SK-MEL-5 (cell line): ENCODE measurements around the gene KCNT2. TPM values are rescaled to one million over a fixed set of nuclear protein-coding genes. Genes with fewer than 3 reads are reported as not detected.
"Not testable (repeated sequence)": the region's sequence is repeated elsewhere in the genome, so short reads cannot be mapped to it uniquely, and the experiment has no call there.

Experiments used
- DNase-seq: peaks from one replicate; pipeline ENCODE4 v3.0.0-alpha.2; 2016; ENCODE audit warnings: low read depth, low spot score
- in situ Hi-C: cut with HindIII; loops from 2 replicates; pipeline ENCODE4 v1.10.0; 2016; ENCODE audit warnings: low sequenced_read_pairs, high pct_unique_total_duplicates, low pct_unique_long_range_greater_than_20kb
- total RNA-seq: library from RNA; depleted of rRNA; stranded (reverse); fragments of >200 nt; shearing (Covaris generic); gene quantifications from 2 replicates; pipeline ENCODE4 v1.2.3, GENCODE V29; 2014

Gene KCNT2
- total RNA-seq, 1 experiment from 2014 or later, result not detected

DNA sequence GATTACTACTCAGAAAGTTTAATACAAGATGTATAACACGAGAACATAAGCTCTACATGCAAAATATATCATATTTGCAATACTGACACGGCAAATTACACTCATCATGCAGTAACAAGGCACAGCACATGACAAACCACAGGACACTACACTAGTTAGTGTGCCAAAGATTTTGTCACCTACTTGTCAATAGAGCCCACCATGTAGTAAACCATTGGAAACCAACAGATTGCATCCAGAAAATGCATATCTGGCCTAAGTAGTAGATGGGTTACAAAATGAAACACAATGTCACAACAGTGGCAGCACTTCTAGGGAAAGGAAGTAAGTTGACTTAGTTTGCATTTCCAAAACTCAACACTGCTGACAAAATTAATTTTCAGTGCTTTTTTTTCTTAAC, 288.9 kb downstream of the KCNT2 start:
- no peak for DNase-seq
- in situ Hi-C loops, result no loop called here

DNA sequence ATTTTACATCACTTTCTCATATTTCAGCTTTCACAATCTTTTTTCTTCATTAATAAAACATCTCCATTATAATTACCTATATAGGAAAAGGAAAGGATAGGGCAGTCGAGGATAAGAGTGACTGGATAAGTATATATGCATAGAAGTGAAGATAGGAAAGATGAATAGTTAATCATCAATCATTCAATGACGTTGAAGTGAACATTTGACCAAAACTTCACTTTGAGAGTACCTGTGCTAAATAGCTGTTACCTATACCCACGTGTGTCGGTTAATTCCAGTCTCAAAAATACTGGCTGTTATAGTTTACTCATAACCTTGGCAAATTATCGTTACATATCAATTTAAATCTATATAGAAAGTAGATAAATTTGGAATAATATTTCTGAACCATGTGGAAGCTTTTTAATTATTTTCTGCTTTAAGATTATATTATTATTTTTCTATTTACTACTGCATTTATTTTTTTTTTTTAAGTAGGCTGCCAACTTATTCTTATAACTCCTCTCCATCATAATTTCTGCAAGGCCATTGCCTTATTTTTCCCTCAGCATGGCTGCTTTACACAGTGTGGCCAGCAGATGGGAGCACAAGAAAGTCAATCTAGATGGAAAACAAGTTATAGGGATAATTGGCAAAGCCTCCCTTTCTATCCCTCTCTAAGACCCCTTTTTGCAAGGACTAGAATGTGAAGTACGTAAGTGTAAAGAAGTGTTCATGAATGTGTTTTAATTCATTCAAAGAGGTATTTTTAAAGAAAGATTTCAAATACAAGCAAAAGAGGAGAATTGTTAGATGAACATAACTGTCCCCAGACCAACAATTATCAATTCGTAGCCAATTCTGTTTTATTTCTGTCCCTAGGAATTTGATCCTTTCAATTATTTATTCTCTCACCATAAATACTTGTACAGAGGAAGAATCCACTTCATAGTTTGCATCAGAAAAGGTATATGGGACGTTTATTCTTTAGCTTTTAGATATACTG, 290.4 kb downstream of the KCNT2 start:
- peak; percentile 67 for DNase-seq
- in situ Hi-C loops, result no loop called here

DNA sequence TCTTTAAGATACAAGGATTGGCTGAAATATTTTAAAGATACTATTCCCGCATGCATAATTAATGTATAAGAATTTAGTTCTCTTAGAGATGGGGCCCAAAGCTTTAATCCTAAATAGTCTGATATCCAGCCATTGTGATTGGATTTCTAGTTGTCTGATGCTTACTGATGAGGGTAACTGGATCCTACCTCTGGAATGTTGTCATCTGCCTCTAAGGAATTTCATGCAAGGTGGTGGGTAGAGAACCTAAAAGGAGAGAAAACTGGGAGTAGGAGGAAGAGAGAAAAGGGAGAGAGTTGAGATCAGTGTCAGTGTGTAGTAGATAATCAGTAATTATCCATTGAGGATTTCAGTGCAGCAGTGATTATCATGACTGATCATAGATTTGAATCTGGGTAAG, 295.5 kb downstream of the KCNT2 start:
- in situ Hi-C loops, result no loop called here

DNA sequence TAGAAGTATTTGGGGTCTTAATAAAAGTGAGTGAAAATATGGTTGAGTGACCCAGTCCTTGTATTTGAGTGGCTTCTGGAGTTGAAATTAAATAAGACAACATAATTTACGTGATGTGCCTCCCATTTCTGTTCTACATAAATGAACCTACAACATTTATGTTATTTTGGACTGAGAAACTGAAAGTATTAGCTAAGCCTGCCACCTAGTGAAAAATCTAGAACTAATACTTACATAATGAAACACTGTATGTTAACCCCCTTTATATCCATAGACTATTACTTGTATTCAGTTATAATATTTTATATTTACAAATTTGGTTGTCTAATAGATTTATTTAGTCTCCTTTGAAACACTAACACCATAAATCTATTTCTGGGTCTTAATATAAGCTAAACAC, 298.9 kb downstream of the KCNT2 start:
- in situ Hi-C loops, result no loop called here
- DNase-seq, result peak; percentile 55

More for the DNA sequence above, 295.5 kb downstream of the KCNT2 start:
- no peak for DNase-seq

DNA sequence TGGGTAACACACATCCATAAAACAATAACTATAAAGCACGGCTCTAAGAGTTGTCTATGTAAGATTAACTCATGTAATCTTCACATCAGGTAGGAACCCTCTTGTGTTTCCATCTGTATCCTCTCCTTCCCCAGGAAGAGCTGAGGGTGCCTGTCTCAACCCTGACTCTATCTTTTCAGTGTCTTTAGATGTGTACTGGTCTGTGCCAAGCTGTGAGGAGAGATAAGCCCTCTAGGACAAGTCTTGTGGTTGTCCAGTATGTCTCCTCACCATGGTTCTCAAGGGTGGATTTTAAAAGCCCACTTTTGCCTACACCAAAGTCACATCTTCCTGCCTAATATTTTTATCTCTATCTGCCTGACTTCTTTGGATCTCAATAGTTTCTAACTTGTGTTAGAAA, 300.1 kb downstream of the KCNT2 start:
- DNase-seq, result no peak
- in situ Hi-C loops, result no loop called here

DNA sequence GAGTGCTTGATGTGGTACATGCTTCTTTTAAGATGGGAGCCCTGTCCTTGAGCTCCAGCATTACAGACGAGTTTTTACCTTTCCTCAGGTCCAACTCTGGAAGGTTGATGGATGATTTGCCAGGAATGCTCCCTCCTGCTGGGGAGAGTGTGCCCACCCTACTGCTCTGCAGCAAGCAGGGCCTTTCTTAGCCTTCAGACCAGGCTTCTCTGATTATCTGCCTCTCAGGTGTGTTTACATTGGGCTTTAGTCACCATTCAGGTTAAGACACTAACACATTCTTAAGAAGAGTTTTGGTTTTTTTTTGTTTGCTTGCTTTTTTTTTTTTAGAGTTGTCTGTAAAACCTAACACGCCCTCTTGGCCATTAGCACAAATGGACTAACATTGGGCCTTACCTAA, 301.8 kb downstream of the KCNT2 start:
- DNase-seq, result no peak
- in situ Hi-C loops, result no loop called here

DNA sequence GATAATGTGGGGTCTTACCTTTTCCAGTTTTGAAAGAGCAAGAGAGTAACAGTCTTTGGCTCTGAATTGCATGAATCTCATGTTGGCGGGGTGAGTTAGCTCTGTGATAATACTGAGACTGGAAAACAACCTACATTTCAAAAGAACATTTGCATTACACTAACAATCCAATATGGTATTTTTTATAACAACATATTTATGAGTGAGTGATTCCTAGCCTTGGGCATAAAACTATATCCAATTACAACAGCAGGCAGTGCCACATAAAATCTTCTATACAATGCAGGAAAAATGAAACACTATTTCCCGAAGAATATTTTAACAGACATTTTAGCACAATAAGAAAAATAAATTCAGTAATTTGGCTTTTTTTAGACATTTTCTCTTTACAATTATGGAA, 303.0 kb downstream of the KCNT2 start:
- in situ Hi-C loops, result no loop called here
- DNase-seq, result no peak

DNA sequence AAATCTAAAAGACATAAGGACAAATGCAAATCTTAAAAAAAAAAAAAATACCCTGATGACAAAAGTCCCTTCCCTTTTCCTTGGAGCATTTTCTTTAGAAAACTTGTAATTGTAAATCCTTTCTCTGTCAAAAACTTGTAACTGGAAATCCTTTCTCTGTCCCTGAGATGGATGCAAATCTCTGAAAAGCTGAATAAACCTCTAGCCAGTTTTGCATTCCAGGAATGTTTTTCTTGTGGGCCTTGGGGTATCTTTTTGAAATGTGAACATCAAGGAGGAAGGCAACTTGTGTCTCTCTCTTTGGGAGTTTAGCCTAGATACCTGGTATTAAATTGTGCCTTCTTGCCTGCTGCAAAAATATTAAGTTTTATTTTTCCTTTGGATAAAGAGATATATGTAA, 305.3 kb downstream of the KCNT2 start:
- no peak for DNase-seq
- in situ Hi-C loops, result no loop called here

DNA sequence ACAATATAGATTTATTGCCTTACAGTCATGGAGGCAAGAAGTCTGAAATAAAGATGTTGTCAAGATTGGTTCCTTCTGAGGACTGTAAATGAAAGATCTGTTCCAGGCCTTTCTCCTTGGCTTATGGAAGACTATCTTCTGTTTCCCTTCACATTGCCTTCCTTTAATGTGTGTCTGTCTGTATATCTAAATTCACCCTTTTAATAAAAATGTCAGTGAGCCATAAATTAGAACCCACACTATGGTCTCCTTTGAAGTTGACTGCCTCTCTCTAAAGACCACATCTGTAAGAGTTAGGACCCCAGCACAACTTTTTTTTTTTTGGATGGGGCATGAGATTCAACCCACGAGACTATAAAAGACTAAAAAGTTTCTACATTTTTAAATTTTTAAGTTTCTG, 305.8 kb downstream of the KCNT2 start:
- in situ Hi-C loops, result no loop called here

DNA sequence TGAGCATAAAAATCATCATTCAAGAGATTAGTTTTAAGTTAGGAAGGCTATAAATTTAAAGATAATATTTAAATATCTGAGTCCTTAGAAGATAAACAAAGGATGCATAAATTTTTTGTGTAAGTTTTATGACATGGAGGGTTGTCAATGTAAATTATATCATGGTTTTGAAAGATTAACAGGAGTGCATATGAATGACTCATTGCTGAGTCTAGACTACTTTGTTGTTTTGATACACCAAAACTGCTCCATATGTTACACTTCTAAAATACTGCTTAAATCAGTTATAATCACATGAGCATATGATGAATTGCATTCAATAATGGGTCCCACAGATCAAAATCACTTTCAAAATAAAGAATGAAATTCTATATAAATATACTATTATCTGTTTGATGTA, 312.5 kb downstream of the KCNT2 start:
- no peak for DNase-seq
- in situ Hi-C loops, result no loop called here

More for the DNA sequence above, 305.8 kb downstream of the KCNT2 start:
- no peak for DNase-seq

DNA sequence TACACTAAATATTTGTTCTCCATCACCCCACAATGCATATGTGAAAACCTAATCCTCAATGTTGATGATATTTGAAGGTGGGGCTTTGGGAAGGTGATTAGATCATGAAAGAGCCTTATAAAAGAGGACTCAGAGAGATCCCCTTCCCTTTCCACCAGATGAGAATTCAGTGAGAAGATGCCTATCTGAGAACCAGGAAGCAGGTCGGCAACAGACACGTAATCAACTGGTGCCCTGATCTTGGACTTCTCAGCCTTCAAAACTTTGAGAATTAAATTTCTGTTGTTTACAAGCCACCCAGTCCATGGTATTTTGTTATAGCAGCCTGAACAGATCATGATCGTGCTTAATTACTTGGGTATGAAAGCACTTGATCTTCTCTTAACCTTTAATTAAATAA, 329.4 kb downstream of the KCNT2 start:
- no peak for DNase-seq
- in situ Hi-C loops, result no loop called here

DNA sequence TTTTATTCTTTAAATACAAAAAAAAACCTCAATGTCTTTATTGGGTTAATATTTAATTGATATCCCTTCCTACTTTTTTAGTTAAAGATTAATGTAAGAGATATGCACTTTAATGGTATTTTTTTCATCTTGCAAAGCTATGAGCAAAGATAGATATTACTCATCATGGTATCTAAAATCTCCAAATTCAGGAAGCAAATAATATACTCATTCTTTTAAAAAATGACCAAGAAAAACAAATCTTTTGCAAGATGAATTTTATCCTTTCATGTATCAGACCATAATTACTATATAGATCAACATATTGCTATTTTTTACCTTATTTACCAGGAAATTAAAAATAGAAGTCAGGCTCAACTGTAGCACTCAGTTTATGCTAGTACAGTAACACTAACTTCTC, 330.4 kb downstream of the KCNT2 start:
- DNase-seq, result no peak
- in situ Hi-C loops, result no loop called here

DNA sequence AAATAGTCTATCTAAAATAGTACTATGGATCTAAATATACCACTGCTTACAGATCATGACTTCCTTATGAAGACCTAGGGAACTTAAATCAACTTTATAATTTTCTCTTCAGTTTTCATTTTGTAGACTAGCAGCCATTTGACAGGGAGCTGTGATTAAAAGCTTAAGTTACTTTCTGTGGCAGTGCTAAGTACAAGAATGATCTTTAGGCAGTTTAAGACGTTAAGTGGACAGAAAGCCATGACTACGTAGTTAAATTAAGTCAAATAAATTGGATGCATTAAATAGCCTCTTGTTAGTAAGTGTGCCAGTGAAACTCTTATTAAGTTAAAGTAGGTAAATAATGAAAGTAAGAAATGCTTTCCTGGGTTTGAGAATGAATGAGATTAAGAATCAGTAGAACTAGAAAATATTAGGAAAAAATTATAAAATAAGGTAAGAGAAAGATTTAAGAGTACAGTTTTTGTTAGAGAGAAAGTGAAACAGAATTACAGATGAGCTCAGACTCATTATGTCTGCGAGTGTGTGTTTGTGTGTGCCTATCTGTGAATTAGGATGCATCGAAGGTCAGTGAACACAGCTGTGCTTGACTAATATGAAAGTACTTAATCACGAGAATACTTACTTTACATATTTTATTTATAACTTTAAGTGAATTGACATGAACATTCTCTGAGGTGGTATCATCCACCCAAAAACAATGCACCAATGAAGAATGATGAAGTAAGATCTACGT, 336.9 kb downstream of the KCNT2 start:
- in situ Hi-C loops, result no loop called here
- no peak for DNase-seq

DNA sequence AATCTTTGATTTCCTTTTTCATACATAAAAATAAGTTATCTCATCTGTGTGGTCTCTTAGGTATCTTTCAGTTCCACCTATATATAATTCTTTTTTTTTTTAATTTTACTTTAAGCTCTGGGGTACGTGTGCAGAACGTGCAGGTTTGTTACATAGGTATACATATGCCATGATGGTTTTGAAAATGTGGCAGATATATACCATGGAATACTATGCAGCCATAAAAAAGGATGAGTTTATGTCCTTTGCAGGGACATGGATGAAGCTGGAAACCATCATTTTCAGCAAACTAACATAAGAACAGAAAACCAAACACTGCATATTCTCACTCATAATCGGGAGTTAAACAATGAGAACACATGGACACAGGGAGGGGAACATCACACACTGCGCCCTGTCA, 345.2 kb downstream of the KCNT2 start:
- DNase-seq, in situ Hi-C loops: not testable (repeated sequence)

DNA sequence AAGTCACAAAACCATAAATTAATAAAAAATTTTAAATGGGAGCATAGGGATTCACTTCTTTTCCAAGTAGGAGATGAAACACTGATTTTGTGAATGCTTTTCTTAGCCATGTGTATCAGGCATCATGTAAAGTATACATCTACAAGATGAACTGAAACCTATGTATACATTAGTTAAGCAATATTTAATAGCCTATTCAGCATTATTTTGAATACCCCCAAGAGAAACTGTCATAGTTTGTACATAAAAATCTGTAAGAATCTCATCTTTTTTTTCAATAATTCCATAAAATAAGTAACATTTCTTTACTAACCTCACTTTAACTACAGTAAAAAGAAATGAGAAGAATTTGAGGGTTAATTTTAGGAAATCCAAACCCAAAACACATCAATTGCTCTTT, 348.0 kb downstream of the KCNT2 start:
- DNase-seq, result no peak
- in situ Hi-C loops, result no loop called here

DNA sequence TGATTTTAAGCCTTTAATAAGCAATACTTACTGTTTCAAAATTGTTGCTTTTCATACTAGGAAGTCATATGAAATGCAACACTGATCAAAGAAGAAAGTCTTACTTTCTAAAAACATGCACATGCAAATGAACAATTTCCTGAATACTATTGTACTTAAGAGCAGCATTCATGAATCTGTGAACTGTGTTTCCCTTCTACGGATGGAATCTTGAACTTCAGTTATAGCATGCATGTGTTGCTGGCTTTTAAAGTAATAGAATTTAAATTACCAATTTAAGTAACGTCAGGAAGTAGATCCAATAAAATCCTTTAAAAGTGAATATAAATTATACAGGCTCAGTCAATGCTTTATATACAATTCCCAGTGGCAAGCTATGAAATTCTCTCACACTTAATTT, 348.9 kb downstream of the KCNT2 start:
- DNase-seq, result no peak
- in situ Hi-C loops, result no loop called here

DNA sequence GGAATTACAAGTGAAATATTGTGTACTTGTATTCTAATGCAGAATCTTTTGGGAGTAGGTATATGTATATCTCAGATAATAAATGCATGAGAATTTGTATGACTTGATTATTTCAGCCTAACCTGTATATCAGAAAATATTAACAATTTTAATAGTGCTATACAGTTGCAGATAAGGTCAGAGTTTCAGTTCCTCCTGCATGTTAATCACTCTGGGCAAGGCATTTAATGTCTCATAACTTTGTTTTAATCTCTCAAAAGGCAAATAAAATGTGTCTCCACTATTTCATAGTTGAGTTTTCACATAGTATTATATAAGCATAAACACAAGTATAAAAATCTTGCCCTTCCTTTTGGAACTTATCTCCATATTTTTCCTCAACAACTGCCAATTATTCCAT, 352.5 kb downstream of the KCNT2 start:
- in situ Hi-C loops, result no loop called here
- DNase-seq, result no peak

DNA sequence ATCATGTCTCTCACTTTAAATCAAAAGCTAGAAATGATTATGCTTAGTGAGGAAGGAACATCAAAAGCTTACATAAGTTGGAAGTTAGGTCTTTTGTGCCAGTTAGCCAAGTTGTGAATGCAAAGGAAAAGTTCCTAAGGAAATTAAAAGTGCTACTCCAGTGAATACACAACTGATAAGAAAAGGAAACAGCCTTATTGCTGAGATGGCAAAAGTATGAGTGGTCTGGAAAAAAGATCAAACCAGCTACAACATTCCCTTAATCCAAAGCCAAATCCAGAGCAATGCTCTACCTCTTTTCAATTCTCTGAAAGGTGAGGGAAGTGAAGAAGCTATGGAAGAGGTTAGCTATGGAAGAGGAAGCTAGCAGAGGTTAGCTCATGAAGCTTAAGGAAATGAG, 378.7 kb downstream of the KCNT2 start:
- in situ Hi-C loops, result no loop called here
- no peak for DNase-seq

DNA sequence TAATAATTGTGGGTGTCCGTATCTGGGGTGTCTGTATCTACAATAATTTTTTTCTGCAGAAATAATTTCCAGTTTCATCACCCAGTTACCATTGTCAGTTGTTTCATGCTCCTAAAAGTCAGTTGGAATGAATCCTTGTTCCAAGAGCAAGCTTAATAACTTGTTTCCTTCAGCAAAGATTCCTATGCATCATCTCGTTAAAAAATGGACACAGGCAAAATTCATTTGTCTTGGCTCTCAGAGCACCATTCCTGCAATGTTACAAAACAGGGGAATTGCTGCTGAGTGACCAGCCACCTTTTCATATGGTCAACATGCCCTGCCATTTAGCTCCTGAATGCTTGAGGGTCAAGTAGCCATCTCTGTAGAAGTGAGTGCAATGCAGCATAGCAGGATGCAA, 393.4 kb downstream of the KCNT2 start:
- in situ Hi-C loops, result no loop called here
- no peak for DNase-seq
